HEK293T (cell line): ENCODE data around the gene MAD1L1.

Source experiments
- BHLHE40 ChIP-seq: fragments of 450-650 bp; IDR thresholded peaks from 2 replicates; pipeline ENCODE4 v1.6.1; 2016; ENCODE audit warnings: mild to moderate bottlenecking, moderate library complexity, borderline replicate concordance
- FOXK2 ChIP-seq: fragments of 450-650 bp; IDR thresholded peaks from 2 replicates; pipeline ENCODE4 v1.6.1; 2016; ENCODE audit warnings: mild to moderate bottlenecking
- FOXM1 ChIP-seq: fragments of 450-650 bp; IDR thresholded peaks from 2 replicates; pipeline ENCODE4 v1.6.1; 2017; ENCODE audit warnings: mild to moderate bottlenecking, borderline replicate concordance
- HDGF ChIP-seq: fragments of 450-650 bp; IDR thresholded peaks from 2 replicates; pipeline ENCODE4 v1.6.1; 2017; ENCODE audit warnings: antibody characterized with exemption, borderline replicate concordance
- NFRKB ChIP-seq: fragments of 450-650 bp; IDR thresholded peaks from 2 replicates; pipeline ENCODE4 v1.6.1; 2016; ENCODE audit warnings: mild to moderate bottlenecking, moderate library complexity
- SUZ12 ChIP-seq: fragments of 450-650 bp; IDR thresholded peaks from 2 replicates; pipeline ENCODE4 v1.6.1; 2016; ENCODE audit warnings: mild to moderate bottlenecking
- TARDBP ChIP-seq: fragments of 450-650 bp; IDR thresholded peaks from 2 replicates; pipeline ENCODE4 v1.6.1; 2016
- TF ChIP-seq, protein P1 (sequence below): fragments of 450-650 bp; IDR thresholded peaks from 2 replicates; pipeline ENCODE4 v1.6.1; 2016

DNA sequence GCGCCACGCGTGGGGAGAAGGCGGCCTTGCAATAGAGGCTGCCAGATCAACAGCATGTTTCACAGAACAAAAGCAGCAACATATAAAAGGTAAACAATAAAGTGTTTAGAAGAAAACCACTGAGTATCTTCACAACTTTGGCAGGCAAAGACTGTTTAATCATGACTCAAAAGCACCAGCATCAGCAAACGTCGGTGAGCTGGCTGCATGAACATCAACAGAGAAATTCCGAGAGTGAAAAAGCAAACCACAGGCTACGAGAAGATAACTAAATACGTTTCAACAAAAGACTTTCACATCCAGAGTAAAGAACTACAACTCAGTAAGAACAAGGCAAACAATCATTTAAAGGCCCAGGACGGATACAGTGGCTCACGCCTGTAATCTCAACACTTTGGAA, 172.0 kb downstream of the MAD1L1 start:
- no peak for TF ChIP-seq FOXM1
- no peak for TF ChIP-seq NFRKB
- TF ChIP-seq BHLHE40, result no peak
- no peak for TF ChIP-seq HDGF
- TF ChIP-seq, protein P1, sequence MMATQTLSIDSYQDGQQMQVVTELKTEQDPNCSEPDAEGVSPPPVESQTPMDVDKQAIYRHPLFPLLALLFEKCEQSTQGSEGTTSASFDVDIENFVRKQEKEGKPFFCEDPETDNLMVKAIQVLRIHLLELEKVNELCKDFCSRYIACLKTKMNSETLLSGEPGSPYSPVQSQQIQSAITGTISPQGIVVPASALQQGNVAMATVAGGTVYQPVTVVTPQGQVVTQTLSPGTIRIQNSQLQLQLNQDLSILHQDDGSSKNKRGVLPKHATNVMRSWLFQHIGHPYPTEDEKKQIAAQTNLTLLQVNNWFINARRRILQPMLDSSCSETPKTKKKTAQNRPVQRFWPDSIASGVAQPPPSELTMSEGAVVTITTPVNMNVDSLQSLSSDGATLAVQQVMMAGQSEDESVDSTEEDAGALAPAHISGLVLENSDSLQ, result no peak
- TF ChIP-seq TARDBP, result no peak
- no peak for TF ChIP-seq SUZ12
- TF ChIP-seq FOXK2, result no peak
